HEK293T (cell line): ENCODE data around the gene RGS7.

Source experiments
- ARNT ChIP-seq: fragments of 450-650 bp; IDR thresholded peaks from 2 replicates; pipeline ENCODE4 v1.6.1; 2017; ENCODE audit warnings: mild to moderate bottlenecking
- BHLHE40 ChIP-seq: fragments of 450-650 bp; IDR thresholded peaks from 2 replicates; pipeline ENCODE4 v1.6.1; 2016; ENCODE audit warnings: mild to moderate bottlenecking, moderate library complexity, borderline replicate concordance
- ELF4 ChIP-seq: fragments of 450-650 bp; IDR thresholded peaks from 2 replicates; pipeline ENCODE4 v1.6.1; 2017; ENCODE audit warnings: antibody characterized with exemption
- FOXM1 ChIP-seq: fragments of 450-650 bp; IDR thresholded peaks from 2 replicates; pipeline ENCODE4 v1.6.1; 2017; ENCODE audit warnings: mild to moderate bottlenecking, borderline replicate concordance
- HDGF ChIP-seq: fragments of 450-650 bp; IDR thresholded peaks from 2 replicates; pipeline ENCODE4 v1.6.1; 2017; ENCODE audit warnings: antibody characterized with exemption, borderline replicate concordance
- NFRKB ChIP-seq: fragments of 450-650 bp; IDR thresholded peaks from 2 replicates; pipeline ENCODE4 v1.6.1; 2016; ENCODE audit warnings: mild to moderate bottlenecking, moderate library complexity
- SP1 ChIP-seq: fragments of 450-650 bp; IDR thresholded peaks from 2 replicates; pipeline ENCODE4 v1.6.1; 2017
- TARDBP ChIP-seq: fragments of 450-650 bp; IDR thresholded peaks from 2 replicates; pipeline ENCODE4 v1.6.1; 2016
- ZNF384 ChIP-seq: fragments of 450-650 bp; IDR thresholded peaks from 2 replicates; pipeline ENCODE4 v1.6.1; 2016
- TF ChIP-seq, protein P1 (sequence below): fragments of 450-650 bp; IDR thresholded peaks from 2 replicates; pipeline ENCODE4 v1.6.1; 2016

DNA sequence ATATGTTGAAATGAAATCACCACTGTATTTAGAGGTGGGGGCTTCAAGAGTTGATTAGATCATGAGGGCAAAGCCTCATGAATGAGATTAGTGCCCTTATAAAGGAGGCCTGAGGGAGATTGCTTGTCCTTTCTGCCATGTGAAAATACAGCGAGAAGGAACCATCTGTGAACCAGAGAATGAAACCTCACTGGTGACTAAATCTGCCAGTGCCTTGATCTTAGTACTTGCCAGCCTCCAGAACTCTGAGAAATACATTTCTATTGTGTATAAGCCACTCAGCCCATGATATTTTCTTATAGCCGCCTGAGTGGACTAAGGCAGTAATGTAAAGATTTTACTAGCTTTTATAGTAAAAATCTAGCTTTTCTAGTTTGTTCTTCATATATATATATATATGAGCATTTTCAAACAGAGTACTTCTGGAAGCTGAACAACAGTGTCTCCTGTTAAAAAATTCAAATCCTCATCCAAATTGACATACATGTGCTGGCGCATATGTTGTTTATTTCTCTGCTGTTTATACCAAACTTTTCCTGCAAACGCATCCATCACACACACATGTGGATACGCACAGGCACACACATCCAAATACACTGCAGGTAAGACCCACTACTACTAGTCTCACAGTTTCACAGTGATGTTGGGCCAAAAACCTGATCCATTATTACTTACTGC lies 213.1 kb downstream of the RGS7 start:
- no peak for TF ChIP-seq HDGF
- TF ChIP-seq, protein P1, sequence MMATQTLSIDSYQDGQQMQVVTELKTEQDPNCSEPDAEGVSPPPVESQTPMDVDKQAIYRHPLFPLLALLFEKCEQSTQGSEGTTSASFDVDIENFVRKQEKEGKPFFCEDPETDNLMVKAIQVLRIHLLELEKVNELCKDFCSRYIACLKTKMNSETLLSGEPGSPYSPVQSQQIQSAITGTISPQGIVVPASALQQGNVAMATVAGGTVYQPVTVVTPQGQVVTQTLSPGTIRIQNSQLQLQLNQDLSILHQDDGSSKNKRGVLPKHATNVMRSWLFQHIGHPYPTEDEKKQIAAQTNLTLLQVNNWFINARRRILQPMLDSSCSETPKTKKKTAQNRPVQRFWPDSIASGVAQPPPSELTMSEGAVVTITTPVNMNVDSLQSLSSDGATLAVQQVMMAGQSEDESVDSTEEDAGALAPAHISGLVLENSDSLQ: no peak
- TF ChIP-seq ARNT: no peak
- no peak for TF ChIP-seq FOXM1
- TF ChIP-seq SP1: no peak
- TF ChIP-seq NFRKB: no peak
- TF ChIP-seq TARDBP: no peak
- no peak for TF ChIP-seq ZNF384
- no peak for TF ChIP-seq BHLHE40
- TF ChIP-seq ELF4: no peak
